Measurements from ENCODE around the gene DYSF. TPM values are rescaled to one million over a fixed set of nuclear protein-coding genes. Genes with fewer than 3 reads are reported as not detected.

The DYSF gene
- total and polyA plus RNA-seq, 7 donors, result 38.3 to 208 (median 109) TPM

- WGBS, 3 donors, result 70 to 72% (median 72%) methylated on average over 3 of the region's 3 CpGs
- DNase-seq (no peak), ATAC-seq (no peak)
- no peaks in the 10 kb centered on the region for H3K27me3 ChIP-seq (ENCODE audit: insufficient read depth in 3 of 3, low read length in 2 of 3)
- H3K4me3 ChIP-seq, result no peak overlapping the region
- H3K4me1 ChIP-seq, result peaks cover 29% of the 10 kb centered on the region
- intact Hi-C loops (cut with DNase I), result no loop called here
- H3K36me3 ChIP-seq (ENCODE audit: insufficient read depth in 1 of 2, low read depth in 1 of 2), result no peaks in the 10 kb centered on the region
- peak overlapping the region; percentile 56 for H3K27ac ChIP-seq
- no peaks in the 10 kb centered on the region for H3K9me3 ChIP-seq
- TF ChIP-seq, protein P1, sequence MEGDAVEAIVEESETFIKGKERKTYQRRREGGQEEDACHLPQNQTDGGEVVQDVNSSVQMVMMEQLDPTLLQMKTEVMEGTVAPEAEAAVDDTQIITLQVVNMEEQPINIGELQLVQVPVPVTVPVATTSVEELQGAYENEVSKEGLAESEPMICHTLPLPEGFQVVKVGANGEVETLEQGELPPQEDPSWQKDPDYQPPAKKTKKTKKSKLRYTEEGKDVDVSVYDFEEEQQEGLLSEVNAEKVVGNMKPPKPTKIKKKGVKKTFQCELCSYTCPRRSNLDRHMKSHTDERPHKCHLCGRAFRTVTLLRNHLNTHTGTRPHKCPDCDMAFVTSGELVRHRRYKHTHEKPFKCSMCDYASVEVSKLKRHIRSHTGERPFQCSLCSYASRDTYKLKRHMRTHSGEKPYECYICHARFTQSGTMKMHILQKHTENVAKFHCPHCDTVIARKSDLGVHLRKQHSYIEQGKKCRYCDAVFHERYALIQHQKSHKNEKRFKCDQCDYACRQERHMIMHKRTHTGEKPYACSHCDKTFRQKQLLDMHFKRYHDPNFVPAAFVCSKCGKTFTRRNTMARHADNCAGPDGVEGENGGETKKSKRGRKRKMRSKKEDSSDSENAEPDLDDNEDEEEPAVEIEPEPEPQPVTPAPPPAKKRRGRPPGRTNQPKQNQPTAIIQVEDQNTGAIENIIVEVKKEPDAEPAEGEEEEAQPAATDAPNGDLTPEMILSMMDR (IDR thresholded peaks at IDR 0.05), result no peak
Observed at GRCh38 chr2:71449343-71449742, 4.0 kb upstream of the DYSF start.

GRCh38 chr2:71451705-71452104, 1.7 kb upstream of the DYSF start:
- ATAC-seq, result peak in 3 of 4 donors; percentile 6 to 11 (median 8)
- no peak for DNase-seq
- no peaks in the 10 kb centered on the region for H3K27me3 ChIP-seq (ENCODE audit: insufficient read depth in 3 of 3, low read length in 2 of 3)
- peak overlapping the region; percentile 97 for H3K27ac ChIP-seq
- TF ChIP-seq, protein P1 (IDR thresholded peaks at IDR 0.05), result no peak
- peak overlapping the region; percentile 3 for H3K4me3 ChIP-seq
- 39 to 60% (median 42%) methylated on average over 4 of the region's 4 CpGs for WGBS, 3 donors
- no peaks in the 10 kb centered on the region for H3K36me3 ChIP-seq (ENCODE audit: insufficient read depth in 1 of 2, low read depth in 1 of 2)
- H3K4me1 ChIP-seq, result peaks cover 52% of the 10 kb centered on the region
- H3K9me3 ChIP-seq, result no peaks in the 10 kb centered on the region
- intact Hi-C loops (cut with DNase I), result no loop called here

DNA sequence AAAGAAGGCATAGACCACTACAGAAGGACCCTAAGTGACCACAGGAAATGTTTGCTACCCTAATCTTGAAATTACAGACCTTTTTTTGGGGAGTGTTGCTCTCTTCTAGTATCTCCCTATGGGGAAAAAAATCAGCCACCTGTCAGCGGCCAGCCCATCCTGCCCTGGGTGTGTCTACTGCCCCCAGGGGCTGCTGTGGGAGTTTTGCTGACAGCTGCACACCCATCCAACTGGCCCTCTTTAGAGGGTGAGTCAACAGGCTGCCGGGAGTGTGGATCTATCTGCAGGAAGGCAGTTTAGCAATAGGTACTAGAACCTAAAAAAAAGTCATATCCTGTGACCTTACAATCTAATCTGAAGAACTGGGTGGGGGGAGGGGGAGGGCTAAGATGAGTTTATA, 796 bp upstream of the DYSF start:
- Histone ChIP-seq H3K36me3 (ENCODE audit: insufficient read depth in 1 of 2, low read depth in 1 of 2) (peaks cover 0 to 7% of the 10 kb centered on the region in 2 donors), H3K4me1 (peaks cover 61% of the 10 kb centered on the region)
- DNase-seq, result peak; percentile 75 to 90

GRCh38 chr2:71454221-71455010, 1.1 kb downstream of the DYSF start:
- ATAC-seq (peak; percentile 64 to 75 (median 70)), DNase-seq (peak; percentile 67 to 91)
- Histone ChIP-seq H3K4me3 (peak overlapping the region; percentile 88), H3K36me3 (ENCODE audit: insufficient read depth in 1 of 2, low read depth in 1 of 2) (peaks cover 0 to 20% of the 10 kb centered on the region in 2 donors), H3K4me1 (peaks cover 79% of the 10 kb centered on the region), H3K9me3 (no peaks in the 10 kb centered on the region), H3K27ac (peak overlapping the region; percentile 97), H3K27me3 (ENCODE audit: insufficient read depth in 3 of 3, low read length in 2 of 3) (no peaks in the 10 kb centered on the region)
- TF ChIP-seq, protein P1 (IDR thresholded peaks at IDR 0.05), result peak; percentile 36
- WGBS, 3 donors, result 13 to 17% (median 15%) methylated on average over 17 of the region's 17 CpGs
- intact Hi-C loops (cut with DNase I), result no loop called here

More for the DNA sequence above, 796 bp upstream of the DYSF start:
- TF ChIP-seq, protein P1 (IDR thresholded peaks at IDR 0.05), result peak; percentile 41
- no peaks in the 10 kb centered on the region for H3K27me3 ChIP-seq (ENCODE audit: insufficient read depth in 3 of 3, low read length in 2 of 3)
- ATAC-seq, result peak; percentile 76 to 79 (median 78)
- 3 to 10% (median 10%) methylated on average over 2 of the region's 2 CpGs for WGBS, 3 donors
- intact Hi-C loops (cut with DNase I), result no loop called here
- H3K9me3 ChIP-seq, result no peaks in the 10 kb centered on the region
- H3K4me3 ChIP-seq, result peak overlapping the region; percentile 88
- peak overlapping the region; percentile 97 for H3K27ac ChIP-seq

Data from psoas muscle (tissue), 8 donors.